ENCODE measurements around the gene LAMB4. TPM values are rescaled to one million over a fixed set of nuclear protein-coding genes. Genes with fewer than 3 reads are reported as not detected.
A peak's percentile ranks its signal among the peaks of the same experiment; 100 is the strongest.

The LAMB4 gene
- total RNA-seq, 1 experiment from 2014 or later = 0.24 TPM

GRCh38 chr7:108079648-108080591, 50.2 kb downstream of the LAMB4 start:
- DNase-seq (ENCODE audit: low read depth) = peak; percentile 76

- DNase-seq (ENCODE audit: low read depth) = no peak
These were observed 50.9 kb downstream of the LAMB4 start for GRCh38 chr7:108079276-108079647.

- DNase-seq (ENCODE audit: low read depth) = no peak
These were observed 51.5 kb downstream of the LAMB4 start for GRCh38 chr7:108078691-108079090.

GRCh38 chr7:108078211-108078673, 51.9 kb downstream of the LAMB4 start:
- DNase-seq (ENCODE audit: low read depth) = no peak

GRCh38 chr7:108077709-108078108, 52.5 kb downstream of the LAMB4 start:
- DNase-seq (ENCODE audit: low read depth) = no peak

- no peak for DNase-seq (ENCODE audit: low read depth)
These were observed 54.0 kb downstream of the LAMB4 start for GRCh38 chr7:108076156-108076555.

- DNase-seq (ENCODE audit: low read depth) = no peak
These were observed 56.7 kb downstream of the LAMB4 start for GRCh38 chr7:108073305-108074070.

- no peak for DNase-seq (ENCODE audit: low read depth)
These were observed 57.4 kb downstream of the LAMB4 start for GRCh38 chr7:108072739-108073138.

GRCh38 chr7:108072116-108072515, 58.0 kb downstream of the LAMB4 start:
- DNase-seq (ENCODE audit: low read depth) = no peak

GRCh38 chr7:108071551-108071950, 58.6 kb downstream of the LAMB4 start:
- DNase-seq (ENCODE audit: low read depth) = no peak

GRCh38 chr7:108069646-108070045, 60.5 kb downstream of the LAMB4 start:
- DNase-seq (ENCODE audit: low read depth) = no peak

GRCh38 chr7:108067844-108068243, 62.3 kb downstream of the LAMB4 start:
- no peak for DNase-seq (ENCODE audit: low read depth)

GRCh38 chr7:108066486-108066885, 63.7 kb downstream of the LAMB4 start:
- no peak for DNase-seq (ENCODE audit: low read depth)

- no peak for DNase-seq (ENCODE audit: low read depth)
These were observed 66.6 kb downstream of the LAMB4 start for GRCh38 chr7:108063520-108063933.

GRCh38 chr7:108062250-108063014, 67.7 kb downstream of the LAMB4 start:
- DNase-seq (ENCODE audit: low read depth) = no peak

GRCh38 chr7:108059526-108059925, 70.6 kb downstream of the LAMB4 start:
- no peak for DNase-seq (ENCODE audit: low read depth)

- DNase-seq (ENCODE audit: low read depth) = no peak
These were observed 72.1 kb downstream of the LAMB4 start for GRCh38 chr7:108057951-108058481.

GRCh38 chr7:108055611-108056021, 74.5 kb downstream of the LAMB4 start:
- no peak for DNase-seq (ENCODE audit: low read depth)

- no peak for DNase-seq (ENCODE audit: low read depth)
These were observed 75.6 kb downstream of the LAMB4 start for GRCh38 chr7:108054537-108054936.

GRCh38 chr7:108053250-108053649, 76.9 kb downstream of the LAMB4 start:
- DNase-seq (ENCODE audit: low read depth) = no peak

- DNase-seq (ENCODE audit: low read depth) = no peak
These were observed 78.7 kb downstream of the LAMB4 start for GRCh38 chr7:108051454-108051853.

GRCh38 chr7:108049962-108050361, 80.2 kb downstream of the LAMB4 start:
- no peak for DNase-seq (ENCODE audit: low read depth)
